Colonic mucosa (tissue), 4 donors: ENCODE data around the gene BRD3OS. TPM values are rescaled to one million over a fixed set of nuclear protein-coding genes. Genes with fewer than 3 reads are reported as not detected.

Experiments used
- DNase-seq: peaks from one replicate; pipeline ENCODE4 v3.0.0-alpha.2; 2020
- H3K27ac ChIP-seq: fragments of 200-600 bp; one replicate; pipeline ENCODE4 v1.8.0; 2021
- H3K27me3 ChIP-seq: fragments of 200-600 bp; one replicate; pipeline ENCODE4 v1.8.0; 2021
- H3K36me3 ChIP-seq: fragments of 200-600 bp; one replicate; pipeline ENCODE4 v1.8.0; 2021
- H3K4me1 ChIP-seq: fragments of 200-600 bp; one replicate; pipeline ENCODE4 v1.8.0; 2021; ENCODE audit warnings: mild to moderate bottlenecking
- H3K4me3 ChIP-seq: fragments of 200-600 bp; one replicate; pipeline ENCODE4 v1.8.0; 2021
- H3K9ac ChIP-seq, 2 donors: one replicate each; pipeline ENCODE4 v1.7.0; 2013; ENCODE audit warnings: control low read depth in 2 of 2, low read depth in 2 of 2, low read length in 2 of 2
- H3K9me3 ChIP-seq: fragments of 200-600 bp; one replicate; pipeline ENCODE4 v1.8.0; 2021
- CTCF ChIP-seq: fragments of 200-600 bp; IDR thresholded peaks from one replicate; pipeline ENCODE4 v1.8.0; 2022; ENCODE audit warnings: antibody characterized with exemption, mild to moderate bottlenecking
- intact Hi-C: fragments of 100-400 bp; cut with DNase I; formaldehyde crosslinking; loops from one replicate; pipeline ENCODE4 v1.14.1; 2022
- total RNA-seq, 2 donors: library from RNA; stranded (reverse); fragmentation: NEBNext Ultra II Directional in 1 of 2; extraction: Animal tissue kit (Norgen Biotek cat#: 25700) in 1 of 2; gene quantifications; one replicate each; pipeline ENCODE4 v1.2.1, GENCODE V29; 2021
- donor health status: healthy.
- donor health status: DM: no; HTN: no; CAD: no.
- donor health status: DM: no; HTN: no; CAD: no.

Gene BRD3OS
- total RNA-seq, 2 donors from 2014 or later: 5.2 to 6.9 TPM

- intact Hi-C loops: no loop called here
- H3K36me3 ChIP-seq: no peaks in the 10 kb centered on the region
Measured at GRCh38 chr9:134011401-134011800, 13.9 kb upstream of the BRD3OS start.

GRCh38 chr9:134014946-134015345, 10.3 kb upstream of the BRD3OS start:
- H3K4me3 ChIP-seq: no peak overlapping the region
- no peak for TF ChIP-seq CTCF
- H3K36me3 ChIP-seq: no peaks in the 10 kb centered on the region
- DNase-seq: no peak
- no peak overlapping the region for H3K9ac ChIP-seq
- no peaks in the 10 kb centered on the region for H3K4me1 ChIP-seq
- H3K27me3 ChIP-seq: no peaks in the 10 kb centered on the region
- no peaks in the 10 kb centered on the region for H3K9me3 ChIP-seq
- no peak overlapping the region for H3K27ac ChIP-seq
- intact Hi-C loops: no loop called here

More at GRCh38 chr9:134011401-134011800, 13.9 kb upstream of the BRD3OS start:
- no peaks in the 10 kb centered on the region for H3K4me1 ChIP-seq
- no peak for TF ChIP-seq CTCF
- no peaks in the 10 kb centered on the region for H3K9me3 ChIP-seq
- H3K27ac ChIP-seq: no peak overlapping the region
- H3K9ac ChIP-seq: no peak overlapping the region
- H3K27me3 ChIP-seq: no peaks in the 10 kb centered on the region
- no peak for DNase-seq
- no peak overlapping the region for H3K4me3 ChIP-seq

- intact Hi-C loops: no loop called here
- Histone ChIP-seq H3K27ac (no peak overlapping the region), H3K9me3 (no peaks in the 10 kb centered on the region), H3K9ac (no peak overlapping the region), H3K4me3 (no peak overlapping the region), H3K4me1 (no peaks in the 10 kb centered on the region), H3K36me3 (no peaks in the 10 kb centered on the region), H3K27me3 (no peaks in the 10 kb centered on the region)
- TF ChIP-seq CTCF: no peak
- DNase-seq: no peak
Measured at GRCh38 chr9:134024214-134024792, 978 bp upstream of the BRD3OS start.

- Histone ChIP-seq H3K4me3 (peak overlapping the region; percentile 92), H3K4me1 (no peaks in the 10 kb centered on the region), H3K36me3 (no peaks in the 10 kb centered on the region), H3K9ac (peak overlapping the region; percentile 28 to 40), H3K9me3 (no peaks in the 10 kb centered on the region), H3K27ac (peak overlapping the region; percentile 20), H3K27me3 (no peaks in the 10 kb centered on the region)
- peak; percentile 39 for DNase-seq
- intact Hi-C loops: no loop called here
- TF ChIP-seq CTCF: no peak
Measured at GRCh38 chr9:134025606-134026541, 593 bp downstream of the BRD3OS start.

- Histone ChIP-seq H3K4me1 (no peaks in the 10 kb centered on the region), H3K27me3 (no peaks in the 10 kb centered on the region), H3K27ac (no peak overlapping the region), H3K9ac (no peak overlapping the region), H3K9me3 (no peaks in the 10 kb centered on the region), H3K36me3 (no peaks in the 10 kb centered on the region), H3K4me3 (no peak overlapping the region)
- no peak for TF ChIP-seq CTCF
- intact Hi-C loops: no loop called here
- DNase-seq: no peak
Measured at GRCh38 chr9:134026581-134026980, 1.3 kb downstream of the BRD3OS start.
